Epithelial cell of esophagus (primary cell): ENCODE data around the gene GJD2.

Experiments
- DNase-seq: peaks from one replicate; pipeline ENCODE4 v3.0.0; 2010; ENCODE audit warnings: low read depth
- H3K4me3 ChIP-seq: 2 replicates; pipeline ENCODE4 v1.5.1; 2011; ENCODE audit warnings: mild to moderate bottlenecking, low read length, control low read depth
- CTCF ChIP-seq: IDR thresholded peaks from 2 replicates; pipeline ENCODE4 v1.5.1; 2011; ENCODE audit warnings: low read depth, mild to moderate bottlenecking, low read length, control low read depth, inconsistent platforms; ENCODE audit not compliant: insufficient read depth; ENCODE audit errors: missing control alignments

Gene GJD2

GRCh38 chr15:34739346-34739745, 15.5 kb downstream of the GJD2 start:
- DNase-seq, result no peak
- no peak overlapping the region for H3K4me3 ChIP-seq
- TF ChIP-seq CTCF, result no peak

GRCh38 chr15:34738002-34738401, 16.8 kb downstream of the GJD2 start:
- no peak overlapping the region for H3K4me3 ChIP-seq
- DNase-seq, result no peak
- TF ChIP-seq CTCF, result no peak

- peak; percentile 50 for DNase-seq
- no peak overlapping the region for H3K4me3 ChIP-seq
- no peak for TF ChIP-seq CTCF
Observed at GRCh38 chr15:34737477-34737876, 17.3 kb downstream of the GJD2 start.

- TF ChIP-seq CTCF, result no peak
- no peak for DNase-seq
- H3K4me3 ChIP-seq, result no peak overlapping the region
Observed at GRCh38 chr15:34734303-34734702, 20.5 kb downstream of the GJD2 start.

- no peak for DNase-seq
- H3K4me3 ChIP-seq, result no peak overlapping the region
- TF ChIP-seq CTCF, result no peak
Observed at GRCh38 chr15:34733621-34734020, 21.2 kb downstream of the GJD2 start.

- no peak for TF ChIP-seq CTCF
- DNase-seq, result peak; percentile 69
- H3K4me3 ChIP-seq, result no peak overlapping the region
Observed at GRCh38 chr15:34732430-34732829, 22.4 kb downstream of the GJD2 start.

- no peak overlapping the region for H3K4me3 ChIP-seq
- no peak for TF ChIP-seq CTCF
- DNase-seq, result no peak
Observed at GRCh38 chr15:34730701-34731100, 24.1 kb downstream of the GJD2 start.
